ENCODE results near the gene RFX4. TPM values are rescaled to one million over a fixed set of nuclear protein-coding genes. Genes with fewer than 3 reads are reported as not detected.

Gene RFX4
- total and polyA plus RNA-seq, 2 donors (not counting 1 experiment from before 2014, with no cell fraction given): not detected

- Histone ChIP-seq H3K4me2 (ENCODE audit: extremely low read depth, insufficient read depth, low read length) (no peak overlapping the region), H3K79me2 (ENCODE audit: control insufficient read depth, insufficient read depth, low read length) (no peaks in the 10 kb centered on the region)
Observed at GRCh38 chr12:106598003-106598402, 15.2 kb downstream of the RFX4 start.

DNA sequence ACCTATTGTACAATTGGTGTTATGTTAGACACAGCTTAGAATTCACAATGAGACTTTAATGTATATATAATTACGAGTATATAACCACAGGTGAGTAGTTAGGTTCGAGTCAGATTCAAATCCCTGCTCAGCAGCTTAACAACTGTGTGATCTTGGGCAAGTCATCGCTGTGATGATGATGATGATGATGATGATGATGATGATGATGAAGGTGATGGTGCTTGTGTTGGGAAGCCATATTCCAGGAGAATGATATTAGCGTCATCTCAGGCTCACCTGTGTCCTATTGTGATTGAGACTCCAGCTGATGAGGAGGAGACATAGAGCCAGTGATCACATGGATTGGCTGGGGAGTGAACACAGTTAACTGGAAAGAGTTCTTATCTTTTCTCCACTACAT is 16.5 kb downstream of the RFX4 start:
- H3K4me2 ChIP-seq (ENCODE audit: extremely low read depth, insufficient read depth, low read length): no peak overlapping the region
- H4K20me1 ChIP-seq (ENCODE audit: control insufficient read depth, extremely low read depth, insufficient read depth, low read length): no peaks in the 10 kb centered on the region
- H3K36me3 ChIP-seq (ENCODE audit: control insufficient read depth, insufficient read depth, low read length): no peaks in the 10 kb centered on the region
- DNase-seq (ENCODE audit: low read depth in 2 of 2): no peak
- TF ChIP-seq, protein P1, sequence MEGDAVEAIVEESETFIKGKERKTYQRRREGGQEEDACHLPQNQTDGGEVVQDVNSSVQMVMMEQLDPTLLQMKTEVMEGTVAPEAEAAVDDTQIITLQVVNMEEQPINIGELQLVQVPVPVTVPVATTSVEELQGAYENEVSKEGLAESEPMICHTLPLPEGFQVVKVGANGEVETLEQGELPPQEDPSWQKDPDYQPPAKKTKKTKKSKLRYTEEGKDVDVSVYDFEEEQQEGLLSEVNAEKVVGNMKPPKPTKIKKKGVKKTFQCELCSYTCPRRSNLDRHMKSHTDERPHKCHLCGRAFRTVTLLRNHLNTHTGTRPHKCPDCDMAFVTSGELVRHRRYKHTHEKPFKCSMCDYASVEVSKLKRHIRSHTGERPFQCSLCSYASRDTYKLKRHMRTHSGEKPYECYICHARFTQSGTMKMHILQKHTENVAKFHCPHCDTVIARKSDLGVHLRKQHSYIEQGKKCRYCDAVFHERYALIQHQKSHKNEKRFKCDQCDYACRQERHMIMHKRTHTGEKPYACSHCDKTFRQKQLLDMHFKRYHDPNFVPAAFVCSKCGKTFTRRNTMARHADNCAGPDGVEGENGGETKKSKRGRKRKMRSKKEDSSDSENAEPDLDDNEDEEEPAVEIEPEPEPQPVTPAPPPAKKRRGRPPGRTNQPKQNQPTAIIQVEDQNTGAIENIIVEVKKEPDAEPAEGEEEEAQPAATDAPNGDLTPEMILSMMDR (conservative IDR thresholded peaks at IDR 0.05 in 1 of 2, IDR thresholded peaks at IDR 0.05 in 1 of 2; ENCODE audit: low read depth in 1 of 2, low read length in 2 of 2): no peak
- no peak for TF ChIP-seq EZH2 (IDR thresholded peaks at IDR 0.05; ENCODE audit: low read length, missing control alignments)
- no peak overlapping the region for H3K9ac ChIP-seq (ENCODE audit: insufficient read depth, low read length)
- H3K4me3 ChIP-seq (replicated peaks in 1 of 4; ENCODE audit: control extremely low read depth in 1 of 4, insufficient read depth in 1 of 4, low read depth in 3 of 4, low read length in 4 of 4): no peak overlapping the region
- no peaks in the 10 kb centered on the region for H3K79me2 ChIP-seq (ENCODE audit: control insufficient read depth, insufficient read depth, low read length)
- no peaks in the 10 kb centered on the region for H3K9me3 ChIP-seq (ENCODE audit: control insufficient read depth, insufficient read depth, low read depth, low read length)
- H3K4me1 ChIP-seq (ENCODE audit: control insufficient read depth, extremely low read depth, insufficient read depth, low read length): no peaks in the 10 kb centered on the region
- H3K27ac ChIP-seq (ENCODE audit: insufficient read depth, low read length): no peak overlapping the region
- H2AFZ ChIP-seq (ENCODE audit: low read length): no peak overlapping the region
- no peaks in the 10 kb centered on the region for H3K27me3 ChIP-seq (ENCODE audit: control insufficient read depth, insufficient read depth, low read length)

More at GRCh38 chr12:106598003-106598402, 15.2 kb downstream of the RFX4 start:
- no peaks in the 10 kb centered on the region for H3K4me1 ChIP-seq (ENCODE audit: control insufficient read depth, extremely low read depth, insufficient read depth, low read length)
- H2AFZ ChIP-seq (ENCODE audit: low read length): no peak overlapping the region
- TF ChIP-seq, protein P1 (conservative IDR thresholded peaks at IDR 0.05 in 1 of 2, IDR thresholded peaks at IDR 0.05 in 1 of 2; ENCODE audit: low read depth in 1 of 2, low read length in 2 of 2): no peak
- TF ChIP-seq EZH2 (IDR thresholded peaks at IDR 0.05; ENCODE audit: low read length, missing control alignments): no peak
- H3K27ac ChIP-seq (ENCODE audit: insufficient read depth, low read length): no peak overlapping the region
- H3K27me3 ChIP-seq (ENCODE audit: control insufficient read depth, insufficient read depth, low read length): no peaks in the 10 kb centered on the region
- no peaks in the 10 kb centered on the region for H3K9me3 ChIP-seq (ENCODE audit: control insufficient read depth, insufficient read depth, low read depth, low read length)
- no peaks in the 10 kb centered on the region for H3K36me3 ChIP-seq (ENCODE audit: control insufficient read depth, insufficient read depth, low read length)
- peak in 1 of 2 donors; percentile 13 for DNase-seq (ENCODE audit: low read depth in 2 of 2)
- H3K9ac ChIP-seq (ENCODE audit: insufficient read depth, low read length): no peak overlapping the region
- H4K20me1 ChIP-seq (ENCODE audit: control insufficient read depth, extremely low read depth, insufficient read depth, low read length): no peaks in the 10 kb centered on the region
- H3K4me3 ChIP-seq (replicated peaks in 1 of 4; ENCODE audit: control extremely low read depth in 1 of 4, insufficient read depth in 1 of 4, low read depth in 3 of 4, low read length in 4 of 4): no peak overlapping the region

- Histone ChIP-seq H3K79me2 (ENCODE audit: control insufficient read depth, insufficient read depth, low read length) (no peaks in the 10 kb centered on the region), H3K9me3 (ENCODE audit: control insufficient read depth, insufficient read depth, low read depth, low read length) (no peaks in the 10 kb centered on the region), H2AFZ (ENCODE audit: low read length) (no peak overlapping the region), H3K4me1 (ENCODE audit: control insufficient read depth, extremely low read depth, insufficient read depth, low read length) (no peaks in the 10 kb centered on the region), H3K27ac (ENCODE audit: insufficient read depth, low read length) (no peak overlapping the region), H3K9ac (ENCODE audit: insufficient read depth, low read length) (no peak overlapping the region), H3K4me2 (ENCODE audit: extremely low read depth, insufficient read depth, low read length) (no peak overlapping the region), H3K27me3 (ENCODE audit: control insufficient read depth, insufficient read depth, low read length) (no peaks in the 10 kb centered on the region), H3K4me3 (replicated peaks in 1 of 4; ENCODE audit: control extremely low read depth in 1 of 4, insufficient read depth in 1 of 4, low read depth in 3 of 4, low read length in 4 of 4) (no peak overlapping the region), H3K36me3 (ENCODE audit: control insufficient read depth, insufficient read depth, low read length) (no peaks in the 10 kb centered on the region), H4K20me1 (ENCODE audit: control insufficient read depth, extremely low read depth, insufficient read depth, low read length) (no peaks in the 10 kb centered on the region)
- no peak for DNase-seq (ENCODE audit: low read depth in 2 of 2)
- TF ChIP-seq, protein P1 (conservative IDR thresholded peaks at IDR 0.05 in 1 of 2, IDR thresholded peaks at IDR 0.05 in 1 of 2; ENCODE audit: low read depth in 1 of 2, low read length in 2 of 2): no peak
- no peak for TF ChIP-seq EZH2 (IDR thresholded peaks at IDR 0.05; ENCODE audit: low read length, missing control alignments)
Observed at GRCh38 chr12:106600503-106600902, 17.7 kb downstream of the RFX4 start.
